CD14-positive monocyte (primary cell): ENCODE measurements around the gene ITGB2. TPM values are rescaled to one million over a fixed set of nuclear protein-coding genes. Genes with fewer than 3 reads are reported as not detected.
A peak's percentile ranks its signal among the peaks of the same experiment; 100 is the strongest.

ENCODE experiments used
- DNase-seq, 3 donors: peaks; one replicate each; pipeline ENCODE4 v3.0.0-alpha.2; 2011 to 2022
- H2AFZ ChIP-seq: 2 replicates; pipeline ENCODE4 v1.6.0; 2012; ENCODE audit warnings: mild to moderate bottlenecking, low read depth, low read length, inconsistent platforms; ENCODE audit not compliant: insufficient read depth, poor library complexity, severe bottlenecking
- H3K27ac ChIP-seq, 2 donors: 1 replicate in 1 of 2; 2 replicates in 1 of 2; pipeline ENCODE4 v1.5.1; 2012 to 2013; ENCODE audit warnings: low read length in 2 of 2, control low read depth in 1 of 2, inconsistent platforms in 1 of 2, low read depth in 1 of 2, mild to moderate bottlenecking in 1 of 2
- H3K27me3 ChIP-seq, 2 donors: one replicate each; pipeline versions ENCODE4 v1.6.0 to v1.6.1; 2011 to 2013; ENCODE audit warnings: low read length in 2 of 2; ENCODE audit not compliant: control insufficient read depth in 2 of 2, insufficient read depth in 2 of 2
- H3K36me3 ChIP-seq, 2 donors: replicated peaks in 1 of 2; 1 replicate in 1 of 2; 2 replicates in 1 of 2; pipeline versions ENCODE4 v1.5.1 to v1.6.1; 2012 to 2013; ENCODE audit warnings: low read length in 2 of 2, control low read depth in 1 of 2, inconsistent platforms in 1 of 2, mild to moderate bottlenecking in 1 of 2; ENCODE audit not compliant: insufficient read depth in 2 of 2, control insufficient read depth in 1 of 2
- H3K4me1 ChIP-seq, 2 donors: 1 replicate in 1 of 2; 2 replicates in 1 of 2; pipeline versions ENCODE4 v1.5.1 to v1.6.1; 2012 to 2013; ENCODE audit warnings: low read length in 2 of 2, control low read depth in 1 of 2, inconsistent platforms in 1 of 2, mild to moderate bottlenecking in 1 of 2, moderate library complexity in 1 of 2; ENCODE audit not compliant: insufficient read depth in 2 of 2, control insufficient read depth in 1 of 2
- H3K4me2 ChIP-seq: replicated peaks from 2 replicates; pipeline ENCODE3; 2012; ENCODE audit warnings: low read length, moderate library complexity, mild to moderate bottlenecking; ENCODE audit not compliant: poor library complexity, severe bottlenecking; ENCODE audit errors: extremely low read depth
- H3K4me3 ChIP-seq, 3 experiments: fragments of 200-600 bp in 1 of 3; sonication (generic) in 1 of 3; replicated peaks in 1 of 3; 1 replicate in 2 of 3; 2 replicates in 1 of 3; pipeline ENCODE4 v1.5.1; 2011 to 2013; ENCODE audit warnings: low read length in 3 of 3, mild to moderate bottlenecking in 3 of 3, control low read depth in 2 of 3, low read depth in 2 of 3, inconsistent platforms in 1 of 3, moderate library complexity in 1 of 3
- H3K79me2 ChIP-seq: 2 replicates; pipeline ENCODE4 v1.6.0; 2012; ENCODE audit warnings: mild to moderate bottlenecking, control low read depth, inconsistent platforms, low read length, moderate library complexity; ENCODE audit not compliant: insufficient read depth
- H3K9ac ChIP-seq: 2 replicates; pipeline ENCODE4 v1.6.0; 2017; ENCODE audit warnings: low read length, mild to moderate bottlenecking; ENCODE audit not compliant: insufficient read depth, poor library complexity, severe bottlenecking
- H3K9me3 ChIP-seq, 2 donors: replicated peaks in 1 of 2; 1 replicate in 1 of 2; 2 replicates in 1 of 2; pipeline versions ENCODE4 v1.5.1 to v1.6.1; 2012 to 2013; ENCODE audit warnings: low read length in 2 of 2, control low read depth in 1 of 2; ENCODE audit not compliant: control insufficient read depth in 1 of 2, insufficient read depth in 1 of 2
- H4K20me1 ChIP-seq: 2 replicates; pipeline ENCODE4 v1.6.0; 2012; ENCODE audit warnings: mild to moderate bottlenecking, low read length, control low read depth, moderate library complexity; ENCODE audit not compliant: insufficient read depth
- H3K27ac Mint-ChIP-seq, 7 donors: one replicate each; pipeline ENCODE4 v1.8.0; 2020; ENCODE audit warnings: mild to moderate bottlenecking in 7 of 7, mixed read lengths in 7 of 7, moderate library complexity in 6 of 7, inconsistent platforms in 2 of 7
- H3K27me3 Mint-ChIP-seq, 3 donors: one replicate each; pipeline ENCODE4 v1.8.0; 2021 to 2022; ENCODE audit warnings: low read depth in 3 of 3, mild to moderate bottlenecking in 3 of 3, mixed read lengths in 3 of 3, moderate library complexity in 3 of 3, inconsistent platforms in 1 of 3
- H3K36me3 Mint-ChIP-seq, 2 donors: one replicate each; pipeline ENCODE4 v1.8.0; 2020; ENCODE audit warnings: mixed read lengths in 2 of 2, inconsistent platforms in 1 of 2, mild to moderate bottlenecking in 1 of 2
- H3K4me1 Mint-ChIP-seq: one replicate; pipeline ENCODE4 v1.8.0; 2020; ENCODE audit warnings: mild to moderate bottlenecking, mixed read lengths
- H3K4me3 Mint-ChIP-seq, 2 donors: one replicate each; pipeline ENCODE4 v1.8.0; 2020; ENCODE audit warnings: mild to moderate bottlenecking in 2 of 2, mixed read lengths in 2 of 2, moderate library complexity in 1 of 2
- H3K9me3 Mint-ChIP-seq, 7 donors: one replicate each; pipeline ENCODE4 v1.8.0; 2020 to 2022; ENCODE audit warnings: mixed read lengths in 7 of 7, mild to moderate bottlenecking in 6 of 7, moderate library complexity in 6 of 7, inconsistent platforms in 2 of 7
- CTCF ChIP-seq: fragments of 200-600 bp; IDR thresholded peaks from one replicate; pipeline ENCODE4 v1.8.0; 2022; ENCODE audit warnings: antibody characterized with exemption, mild to moderate bottlenecking
- WGBS: methylation state at CpG from one replicate; pipeline ENCODE4 v1.1.5; 2013; ENCODE audit warnings: missing lambda C conversion rate; ENCODE audit not compliant: insufficient coverage; 5-methylcytosine and 5-hydroxymethylcytosine counted together
- intact Hi-C, 2 donors: fragments of 100-400 bp; cut with micrococcal nuclease; formaldehyde crosslinking; loops; one replicate each; pipeline versions ENCODE4 v1.15.0 to v1.15.1; 2023
- polyA plus RNA-seq, 3 donors: library from polyadenylated mRNA; depleted of rRNA in 1 of 3; unstranded in 2 of 3; stranded (reverse) in 1 of 3; fragments of 300-500 nt in 2 of 3; fragments of >200 nt in 1 of 3; fragmentation: Illumina TruSeq in 2 of 3; gene quantifications; 1 replicate in 2 of 3; 2 replicates in 1 of 3; pipeline ENCODE4 v1.2.3, GENCODE V29; 2012 to 2021

The ITGB2 gene
- polyA plus RNA-seq, 3 donors, result 1,470 to 1,628 (median 1,602) TPM

- Mint-ChIP-seq H3K4me3 (no peak overlapping the region), H3K9me3 (peaks cover 0 to 1% (median 0%) of the 10 kb centered on the region in 7 donors), H3K36me3 (peaks cover 68 to 95% of the 10 kb centered on the region in 2 donors), H3K4me1 (peaks cover 75% of the 10 kb centered on the region), H3K27me3 (peaks cover 0 to 3% (median 2%) of the 10 kb centered on the region in 3 donors), H3K27ac (peak overlapping the region; percentile 18 to 81 (median 73))
- H4K20me1 ChIP-seq, result peaks cover 100% of the 10 kb centered on the region
- H3K27me3 ChIP-seq, result no peaks in the 10 kb centered on the region
- peak overlapping the region; percentile 62 to 85 for H3K27ac ChIP-seq
- peaks cover 82 to 88% of the 10 kb centered on the region in 2 donors for H3K4me1 ChIP-seq
- no peak overlapping the region for H2AFZ ChIP-seq
- peaks cover 90% of the 10 kb centered on the region in 2 donors for H3K36me3 ChIP-seq
- H3K79me2 ChIP-seq, result peaks cover 98% of the 10 kb centered on the region
- H3K9me3 ChIP-seq, result no peaks in the 10 kb centered on the region
- over 99% methylated on average over 15 of the region's 22 CpGs for WGBS
- intact Hi-C loops, result loop anchor here in 1 of 2 donors (5.0 kb wide), 1 partner anchor 33 kb away; the partner anchor contains the start of gene PTTG1IP
- no peak overlapping the region for H3K9ac ChIP-seq
- H3K4me3 ChIP-seq, result no peak overlapping the region
- peak overlapping the region; percentile 14 for H3K4me2 ChIP-seq
- DNase-seq, result no peak
- no peak for TF ChIP-seq CTCF
Observed at GRCh38 chr21:44905016-44905727, 15.5 kb downstream of the ITGB2 start.

- H3K27me3 Mint-ChIP-seq, result peaks cover 0 to 3% (median 2%) of the 10 kb centered on the region in 3 donors
- H3K36me3 Mint-ChIP-seq, result peaks cover 67 to 95% of the 10 kb centered on the region in 2 donors
- no peak overlapping the region for H3K4me3 ChIP-seq
- H4K20me1 ChIP-seq, result peaks cover 100% of the 10 kb centered on the region
- H2AFZ ChIP-seq, result no peak overlapping the region
- intact Hi-C loops, result no loop called here
- peak overlapping the region; percentile 46 to 85 for H3K27ac ChIP-seq
- no peak for DNase-seq
- no peak overlapping the region for H3K4me3 Mint-ChIP-seq
- H3K36me3 ChIP-seq, result peaks cover 90% of the 10 kb centered on the region in 2 donors
- peaks cover 98% of the 10 kb centered on the region for H3K79me2 ChIP-seq
- no peaks in the 10 kb centered on the region for H3K27me3 ChIP-seq
- no peak overlapping the region for H3K4me2 ChIP-seq
- H3K4me1 Mint-ChIP-seq, result peaks cover 66% of the 10 kb centered on the region
- peak overlapping the region; percentile 49 to 86 (median 71) for H3K27ac Mint-ChIP-seq
- no peaks in the 10 kb centered on the region for H3K9me3 ChIP-seq
- WGBS, result 95% methylated on average over 13 of the region's 14 CpGs
- H3K9ac ChIP-seq, result no peak overlapping the region
- peaks cover 73 to 86% of the 10 kb centered on the region in 2 donors for H3K4me1 ChIP-seq
- no peak for TF ChIP-seq CTCF
- H3K9me3 Mint-ChIP-seq, result peaks cover 0 to 1% (median 0%) of the 10 kb centered on the region in 7 donors
Observed at GRCh38 chr21:44904141-44904923, 16.4 kb downstream of the ITGB2 start.
